ENCODE data around the gene GPR160.

GRCh38 chr3:170023165-170023564 is 14.6 kb upstream of the GPR160 start:
- no peak for TF ChIP-seq CTCF (IDR thresholded peaks at IDR 0.05)
- TF ChIP-seq POLR2AphosphoS5 (IDR thresholded peaks at IDR 0.05), result no peak
- no peak for TF ChIP-seq EP300 (IDR thresholded peaks at IDR 0.05; ENCODE audit: low read depth)

Data from transverse colon (tissue), 4 donors.